ENCODE results near the gene MGA.

The MGA gene

GRCh38 chr15:41780266-41780665 is 120.1 kb downstream of the MGA start:
- Histone ChIP-seq H3K4me3 (ENCODE audit: low read depth in 1 of 2, low read length in 1 of 2) (no peak overlapping the region), H3K4me1 (ENCODE audit: control insufficient read depth in 1 of 2, insufficient read depth in 1 of 2, low read depth in 1 of 2, low read length in 1 of 2) (peaks cover 6 to 7% of the 10 kb centered on the region in 2 experiments), H3K27me3 (no peaks in the 10 kb centered on the region), H3K9me3 (no peaks in the 10 kb centered on the region), H3K27ac (no peak overlapping the region), H3K36me3 (no peaks in the 10 kb centered on the region)
- no peak for TF ChIP-seq CTCF (IDR thresholded peaks at IDR 0.05)

- H3K27ac ChIP-seq: no peak overlapping the region
- H3K9me3 ChIP-seq: no peaks in the 10 kb centered on the region
- H3K4me1 ChIP-seq (ENCODE audit: control insufficient read depth in 1 of 2, insufficient read depth in 1 of 2, low read depth in 1 of 2, low read length in 1 of 2): peaks cover 2% of the 10 kb centered on the region in 2 experiments
- H3K4me3 ChIP-seq (ENCODE audit: low read depth in 1 of 2, low read length in 1 of 2): no peak overlapping the region
- no peaks in the 10 kb centered on the region for H3K36me3 ChIP-seq
- H3K27me3 ChIP-seq: no peaks in the 10 kb centered on the region
- no peak for TF ChIP-seq CTCF (IDR thresholded peaks at IDR 0.05)
Measured at GRCh38 chr15:41780727-41781126, 120.5 kb downstream of the MGA start.

- Histone ChIP-seq H3K36me3 (no peaks in the 10 kb centered on the region), H3K9me3 (no peaks in the 10 kb centered on the region), H3K27me3 (no peaks in the 10 kb centered on the region), H3K4me3 (ENCODE audit: low read depth in 1 of 2, low read length in 1 of 2) (no peak overlapping the region), H3K27ac (no peak overlapping the region), H3K4me1 (ENCODE audit: control insufficient read depth in 1 of 2, insufficient read depth in 1 of 2, low read depth in 1 of 2, low read length in 1 of 2) (no peaks in the 10 kb centered on the region)
- TF ChIP-seq CTCF (IDR thresholded peaks at IDR 0.05): no peak
Measured at GRCh38 chr15:41782371-41783282, 122.4 kb downstream of the MGA start.

- no peak for TF ChIP-seq CTCF (IDR thresholded peaks at IDR 0.05)
- Histone ChIP-seq H3K27ac (no peak overlapping the region), H3K36me3 (no peaks in the 10 kb centered on the region), H3K27me3 (no peaks in the 10 kb centered on the region), H3K9me3 (no peaks in the 10 kb centered on the region), H3K4me1 (ENCODE audit: control insufficient read depth in 1 of 2, insufficient read depth in 1 of 2, low read depth in 1 of 2, low read length in 1 of 2) (no peaks in the 10 kb centered on the region), H3K4me3 (ENCODE audit: low read depth in 1 of 2, low read length in 1 of 2) (no peak overlapping the region)
Measured at GRCh38 chr15:41783296-41783695, 123.1 kb downstream of the MGA start.

GRCh38 chr15:41788262-41788661 is 128.1 kb downstream of the MGA start:
- Histone ChIP-seq H3K27ac (no peak overlapping the region), H3K9me3 (no peaks in the 10 kb centered on the region)

More at GRCh38 chr15:41788262-41788661, 128.1 kb downstream of the MGA start:
- TF ChIP-seq CTCF (IDR thresholded peaks at IDR 0.05): no peak
- Histone ChIP-seq H3K27me3 (no peaks in the 10 kb centered on the region), H3K4me1 (ENCODE audit: control insufficient read depth in 1 of 2, insufficient read depth in 1 of 2, low read depth in 1 of 2, low read length in 1 of 2) (no peaks in the 10 kb centered on the region), H3K4me3 (ENCODE audit: low read depth in 1 of 2, low read length in 1 of 2) (no peak overlapping the region), H3K36me3 (no peaks in the 10 kb centered on the region)

Measured in neutrophil (primary cell).